ENCODE measurements around the gene CHRDL1.

The CHRDL1 gene

GRCh38 chrX:110692866-110693265 is 102.8 kb downstream of the CHRDL1 start:
- no peak for DNase-seq (ENCODE audit: low spot score)
- TF ChIP-seq CTCF (IDR thresholded peaks at IDR 0.05; ENCODE audit: extremely low read depth, missing control alignments) = no peak

GRCh38 chrX:110691446-110691845 is 104.2 kb downstream of the CHRDL1 start:
- no peak for DNase-seq (ENCODE audit: low spot score)
- TF ChIP-seq CTCF (IDR thresholded peaks at IDR 0.05; ENCODE audit: extremely low read depth, missing control alignments) = no peak

- DNase-seq (ENCODE audit: low spot score) = no peak
- no peak for TF ChIP-seq CTCF (IDR thresholded peaks at IDR 0.05; ENCODE audit: extremely low read depth, missing control alignments)
Observed at GRCh38 chrX:110684653-110685052, 111.0 kb downstream of the CHRDL1 start.

GRCh38 chrX:110683925-110684324 is 111.7 kb downstream of the CHRDL1 start:
- no peak for DNase-seq (ENCODE audit: low spot score)
- no peak for TF ChIP-seq CTCF (IDR thresholded peaks at IDR 0.05; ENCODE audit: extremely low read depth, missing control alignments)

- DNase-seq (ENCODE audit: low spot score) = no peak
- no peak for TF ChIP-seq CTCF (IDR thresholded peaks at IDR 0.05; ENCODE audit: extremely low read depth, missing control alignments)
Observed at GRCh38 chrX:110678591-110678990, 117.0 kb downstream of the CHRDL1 start.

- TF ChIP-seq CTCF (IDR thresholded peaks at IDR 0.05; ENCODE audit: extremely low read depth, missing control alignments) = no peak
- DNase-seq (ENCODE audit: low spot score) = no peak
Observed at GRCh38 chrX:110675886-110676285, 119.7 kb downstream of the CHRDL1 start.

- no peak for TF ChIP-seq CTCF (IDR thresholded peaks at IDR 0.05; ENCODE audit: extremely low read depth, missing control alignments)
- DNase-seq (ENCODE audit: low spot score) = no peak
Observed at GRCh38 chrX:110671068-110671803, 124.4 kb downstream of the CHRDL1 start.

Measured in GM20000 (cell line).